GM19240 (cell line): ENCODE measurements around the gene SIL1.
"Not testable (repeated sequence)": the region's sequence is repeated elsewhere in the genome, so short reads cannot be mapped to it uniquely, and the experiment has no call there.

ENCODE experiments used
- DNase-seq: peaks from one replicate; pipeline ENCODE4 v3.0.0; 2011; ENCODE audit warnings: low spot score; ENCODE audit not compliant: insufficient read length

Gene SIL1

GRCh38 chr5:139037732-139038131, 160.4 kb downstream of the SIL1 start:
- DNase-seq: no peak

DNA sequence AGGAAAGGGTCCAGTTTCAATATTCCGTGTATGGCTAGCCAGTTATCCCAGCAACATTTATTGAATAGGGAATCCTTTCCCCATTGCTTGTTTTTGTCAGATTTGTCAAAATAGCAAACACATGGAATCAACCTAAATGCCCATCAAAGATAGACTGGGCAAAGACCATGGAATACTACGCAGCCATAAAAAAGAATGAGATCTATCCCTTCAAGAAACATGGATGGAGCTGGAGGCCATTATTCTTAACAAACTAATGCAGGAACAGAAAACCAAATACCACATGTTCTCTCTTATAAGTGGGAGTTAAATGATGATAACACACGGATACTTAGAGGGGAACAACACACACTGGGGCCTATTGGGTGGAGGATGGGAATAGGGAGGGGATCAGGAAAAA, 161.8 kb downstream of the SIL1 start:
- not testable (repeated sequence) for DNase-seq

DNA sequence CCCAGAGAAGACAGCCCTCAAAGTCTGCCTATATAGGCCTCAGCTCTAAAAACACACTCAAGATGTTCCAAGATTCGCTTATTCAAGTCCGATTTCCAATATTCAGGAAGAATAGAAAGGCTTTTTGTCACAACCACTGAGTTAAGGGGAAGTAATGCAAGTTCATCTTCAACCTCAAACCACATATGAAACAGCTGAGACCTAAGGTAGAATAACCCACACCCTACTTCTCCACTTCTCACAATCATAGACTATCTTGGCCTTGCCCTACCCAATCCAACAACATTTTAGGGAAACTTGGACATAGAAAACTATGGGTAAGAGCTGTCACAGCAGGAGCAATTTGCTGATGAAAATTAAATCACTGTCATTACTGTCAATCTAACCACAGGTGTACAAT, 171.0 kb downstream of the SIL1 start:
- DNase-seq: no peak

DNA sequence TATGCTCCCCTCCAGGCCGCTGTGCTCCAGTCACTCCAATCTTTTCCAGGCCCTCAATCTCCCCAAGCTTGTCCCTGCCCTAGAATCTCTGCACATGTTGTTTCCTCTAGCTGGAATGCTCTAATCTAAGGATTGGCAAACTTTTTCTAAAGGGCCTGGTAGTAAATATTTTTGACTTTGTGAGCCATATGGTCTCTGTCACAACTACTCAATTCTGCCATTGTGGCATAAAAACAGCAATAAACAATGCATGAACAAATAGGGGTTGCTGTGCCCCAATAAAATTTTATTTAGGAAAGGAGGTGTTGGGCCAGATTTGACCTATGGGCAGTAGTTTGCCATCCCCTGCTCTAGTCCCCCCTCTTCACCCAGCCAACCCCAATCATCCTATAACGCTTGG, 172.5 kb downstream of the SIL1 start:
- no peak for DNase-seq

DNA sequence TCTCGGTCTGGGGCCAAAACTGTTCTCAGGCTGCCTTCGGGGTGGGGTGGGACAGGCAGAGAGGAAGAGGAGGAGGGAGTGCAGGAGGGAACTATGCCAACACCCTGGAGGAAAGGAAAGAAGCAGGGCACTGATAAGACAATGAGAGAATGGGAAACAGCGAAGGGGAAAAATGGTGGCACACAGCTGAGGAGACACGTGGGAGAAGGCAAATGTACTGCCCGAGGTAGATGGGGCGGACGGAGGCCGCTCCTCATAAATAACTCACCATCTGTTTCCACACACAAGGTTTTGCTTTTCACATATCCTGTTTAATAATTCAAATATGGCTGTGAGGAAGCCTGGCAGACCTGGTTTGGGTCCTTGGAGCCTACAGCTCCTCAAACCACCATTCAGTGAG, 174.9 kb downstream of the SIL1 start:
- DNase-seq: no peak

DNA sequence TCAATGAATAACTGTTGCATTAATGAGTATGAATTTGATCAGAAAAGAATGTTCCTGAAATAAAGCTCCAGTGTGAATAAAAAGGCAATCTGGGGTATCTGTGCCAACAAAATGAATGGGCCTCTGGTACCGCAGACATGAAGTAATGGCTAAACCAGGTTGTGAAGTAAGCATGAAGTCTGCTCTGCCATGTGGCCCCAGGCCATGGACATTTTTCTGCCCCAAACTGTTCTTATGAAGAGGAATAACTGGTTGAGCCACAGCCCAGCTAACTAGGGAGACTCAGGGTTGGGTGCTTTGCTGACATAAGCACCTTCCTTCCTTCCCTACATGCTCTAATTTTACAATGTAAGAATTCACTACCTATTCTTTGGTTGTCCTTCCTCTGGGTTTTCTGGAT, 175.6 kb downstream of the SIL1 start:
- DNase-seq: no peak

DNA sequence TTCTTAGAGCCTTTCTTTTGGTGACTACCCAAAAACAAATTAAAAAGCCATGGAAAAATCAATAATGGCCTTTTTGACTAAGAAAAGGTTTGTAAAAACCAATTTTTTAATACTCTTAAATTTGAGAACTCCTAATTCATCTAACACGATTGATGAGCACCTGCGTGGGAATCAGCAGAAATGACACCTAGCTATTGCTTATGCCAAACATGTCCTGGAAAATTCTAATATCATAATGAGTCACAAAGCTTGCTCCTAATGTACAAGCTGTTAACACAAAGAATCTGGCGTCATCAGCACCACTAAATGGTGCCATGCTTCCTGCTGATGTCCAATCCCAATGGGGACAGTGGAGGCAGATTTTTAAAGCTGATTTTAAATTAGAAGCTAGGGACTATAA, 176.8 kb downstream of the SIL1 start:
- no peak for DNase-seq

DNA sequence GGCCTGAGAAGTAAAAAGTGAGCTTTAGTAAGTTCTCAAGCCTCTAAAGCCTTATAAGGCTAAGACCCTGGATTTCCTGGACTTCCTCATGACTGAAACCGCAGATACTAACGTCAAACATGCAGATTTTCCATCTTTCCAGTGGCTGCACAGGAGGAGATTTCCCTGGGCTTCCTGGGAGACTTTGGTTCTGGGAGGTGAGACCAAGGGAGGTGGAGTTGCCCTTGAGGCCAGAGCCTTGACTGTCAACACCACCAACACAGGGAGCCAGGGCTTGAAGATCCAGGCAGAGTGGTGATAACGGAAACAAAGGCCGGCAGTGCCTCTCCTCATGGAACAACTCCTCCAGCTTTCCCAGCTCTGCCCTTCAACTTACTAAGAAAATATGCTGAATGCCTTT, 178.3 kb downstream of the SIL1 start:
- no peak for DNase-seq

DNA sequence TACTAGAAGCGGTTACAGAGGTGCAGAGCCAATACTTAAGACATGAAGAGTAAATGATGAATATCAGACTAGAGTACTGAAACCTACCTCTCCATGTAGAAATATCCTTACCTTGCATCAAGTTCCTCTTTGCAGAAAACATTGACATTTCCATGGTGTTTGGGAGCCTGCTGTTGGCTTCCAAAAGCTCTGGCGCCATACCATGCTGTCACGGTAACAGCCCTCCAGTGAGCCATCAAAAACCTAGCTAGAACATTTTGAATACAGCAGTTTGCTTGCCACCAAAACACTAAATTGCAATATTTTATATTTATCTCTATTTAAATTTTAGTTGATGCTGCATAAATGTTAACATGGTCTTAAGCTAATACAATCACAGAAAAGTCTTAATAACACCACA, 179.0 kb downstream of the SIL1 start:
- DNase-seq: no peak

- DNase-seq: no peak
Observed at GRCh38 chr5:139017624-139018023, 180.5 kb downstream of the SIL1 start.

DNA sequence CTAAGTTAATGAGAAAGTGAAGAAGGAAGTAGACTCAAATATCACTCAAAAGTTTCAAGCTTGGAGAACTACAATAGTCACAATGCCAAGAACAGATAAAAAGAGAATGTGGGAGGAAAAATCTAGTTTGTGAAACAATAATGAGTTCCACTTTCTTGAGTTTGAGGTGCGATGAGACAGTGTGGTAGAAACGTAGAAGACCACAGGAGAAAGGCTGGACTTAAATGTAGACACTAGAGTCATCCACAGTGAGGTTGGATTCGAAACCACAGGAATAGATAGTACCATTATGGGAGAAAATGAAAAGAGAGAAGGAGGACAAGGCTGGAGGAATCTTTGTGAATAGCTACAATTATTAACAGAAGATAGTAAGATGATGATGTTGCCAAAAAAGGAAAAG, 182.0 kb downstream of the SIL1 start:
- DNase-seq: no peak

DNA sequence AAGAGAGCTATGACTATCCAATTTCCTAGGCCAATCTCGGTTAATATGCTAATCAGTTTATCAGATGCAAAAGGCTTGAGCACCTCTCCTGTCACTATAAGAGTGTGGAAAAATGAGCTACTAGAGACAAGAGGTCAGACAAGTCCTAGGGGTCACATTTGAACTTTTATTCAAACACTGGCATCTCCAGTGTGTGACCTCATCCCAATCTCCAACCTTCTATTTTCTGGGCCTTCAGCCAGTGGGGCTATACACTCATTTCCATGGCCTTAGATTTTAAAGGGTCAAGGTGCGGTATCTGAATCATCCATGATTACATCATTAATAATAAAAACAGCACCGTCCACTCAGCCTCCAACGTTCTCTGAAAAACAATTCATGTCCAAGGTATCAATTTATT, 183.4 kb downstream of the SIL1 start:
- DNase-seq: no peak

- DNase-seq: no peak
Observed at GRCh38 chr5:139012176-139012575, 186.0 kb downstream of the SIL1 start.

DNA sequence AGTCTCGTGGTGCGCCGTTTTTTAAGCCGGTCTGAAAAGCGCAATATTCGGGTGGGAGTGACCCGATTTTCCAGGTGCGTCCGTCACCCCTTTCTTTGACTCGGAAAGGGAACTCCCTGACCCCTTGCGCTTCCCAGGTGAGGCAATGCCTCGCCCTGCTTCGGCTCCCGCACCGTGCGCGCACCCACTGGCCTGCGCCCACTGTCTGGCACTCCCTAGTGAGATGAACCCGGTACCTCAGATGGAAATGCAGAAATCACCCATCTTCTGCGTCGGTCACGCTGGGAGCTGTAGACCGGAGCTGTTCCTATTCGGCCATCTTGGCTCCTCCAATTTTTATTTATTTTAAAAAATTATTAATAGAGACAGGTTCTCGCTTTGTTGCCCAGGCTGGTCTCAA, 187.0 kb downstream of the SIL1 start:
- not testable (repeated sequence) for DNase-seq

- DNase-seq: no peak
Observed at GRCh38 chr5:139004374-139005307, 193.5 kb downstream of the SIL1 start.

GRCh38 chr5:138999674-139000073, 198.5 kb downstream of the SIL1 start:
- DNase-seq: no peak

DNA sequence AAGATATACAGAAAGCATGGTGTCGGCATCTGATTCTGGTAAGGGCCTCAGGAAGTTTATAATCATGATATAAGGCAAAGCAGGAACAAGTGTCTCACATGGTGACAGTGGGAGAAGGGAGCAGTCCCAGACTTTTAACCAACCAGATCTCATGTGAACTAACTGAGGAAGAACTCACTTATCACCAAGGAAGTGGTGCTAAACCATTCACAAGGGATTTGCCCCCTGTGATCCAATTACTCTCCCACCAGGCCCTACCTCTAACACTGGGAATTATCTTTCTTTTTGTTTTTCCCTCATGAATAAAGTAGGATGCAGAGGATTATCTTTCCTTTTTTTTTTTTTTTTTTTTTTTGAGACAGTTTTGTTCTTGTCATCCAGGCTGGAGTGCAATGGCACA, 199.6 kb downstream of the SIL1 start:
- DNase-seq: no peak

GRCh38 chr5:138996120-138996519, 202.0 kb downstream of the SIL1 start:
- no peak for DNase-seq

GRCh38 chr5:138990986-138991590, 207.1 kb downstream of the SIL1 start:
- no peak for DNase-seq

DNA sequence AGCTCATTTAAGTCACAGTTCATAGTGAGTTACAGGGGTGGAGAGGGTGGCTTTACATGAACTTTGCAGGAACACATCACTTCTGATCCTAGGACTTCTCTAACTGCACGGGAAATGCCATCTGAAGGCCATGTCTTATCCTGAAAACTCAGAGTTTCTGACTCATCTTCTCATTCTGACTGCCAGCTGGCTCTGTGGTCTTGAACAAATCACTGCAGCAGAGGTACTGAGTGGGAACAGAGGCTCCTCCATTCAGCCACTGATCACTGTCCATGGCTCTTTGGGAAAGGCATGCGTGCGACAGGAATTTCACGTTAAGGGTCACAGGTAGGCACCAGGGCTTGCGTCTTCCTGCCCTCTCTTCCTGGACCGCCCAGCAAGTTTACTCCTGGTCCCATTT, 208.4 kb downstream of the SIL1 start:
- no peak for DNase-seq

DNA sequence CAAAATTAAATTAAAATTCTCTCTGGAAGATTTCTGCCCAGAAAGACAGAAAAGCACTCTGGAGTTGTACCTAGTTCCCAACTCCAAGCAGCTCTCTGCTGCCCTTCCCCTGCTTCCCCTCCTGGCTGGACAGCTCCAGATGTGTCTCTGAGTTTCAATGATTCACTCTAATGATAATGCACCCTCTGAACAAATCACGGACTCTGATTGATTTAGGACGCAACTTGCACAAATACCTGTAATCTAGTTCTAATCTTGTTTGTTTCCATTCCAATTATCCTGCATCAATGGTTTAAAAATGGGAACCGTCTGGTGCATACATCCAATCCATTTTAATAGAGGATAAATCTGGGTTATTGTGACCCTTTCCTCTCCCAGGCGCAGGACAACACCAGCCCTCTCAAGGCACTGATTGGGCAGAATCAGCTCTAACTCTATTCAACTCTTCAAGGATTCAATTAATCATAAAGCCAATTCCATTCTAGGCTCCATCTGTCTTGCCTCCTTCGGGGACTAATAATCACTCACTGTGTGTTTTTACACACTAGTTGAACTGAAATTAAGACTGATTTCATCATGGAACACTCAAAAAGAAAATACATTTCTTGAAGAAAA, 211.9 kb downstream of the SIL1 start:
- DNase-seq: no peak

DNA sequence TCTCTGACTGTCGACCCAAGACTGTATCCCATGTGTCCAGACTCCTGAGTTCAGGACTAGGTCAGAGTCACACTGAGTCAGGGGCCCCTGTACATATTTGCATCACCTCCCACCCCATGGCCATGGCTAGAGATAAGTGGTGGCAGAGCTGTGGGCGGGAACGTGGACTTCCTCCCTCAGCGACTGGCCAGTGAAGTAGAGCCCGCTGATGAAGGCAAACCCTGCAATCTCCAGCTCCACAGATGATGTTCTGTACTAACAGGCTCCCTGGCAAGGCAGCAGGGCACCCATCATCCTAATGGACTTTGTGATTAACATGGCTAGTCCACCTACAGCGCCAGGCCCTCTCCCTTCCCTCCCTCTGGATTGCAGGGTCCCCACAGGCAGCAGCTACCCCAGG, 212.5 kb downstream of the SIL1 start:
- DNase-seq: no peak

DNA sequence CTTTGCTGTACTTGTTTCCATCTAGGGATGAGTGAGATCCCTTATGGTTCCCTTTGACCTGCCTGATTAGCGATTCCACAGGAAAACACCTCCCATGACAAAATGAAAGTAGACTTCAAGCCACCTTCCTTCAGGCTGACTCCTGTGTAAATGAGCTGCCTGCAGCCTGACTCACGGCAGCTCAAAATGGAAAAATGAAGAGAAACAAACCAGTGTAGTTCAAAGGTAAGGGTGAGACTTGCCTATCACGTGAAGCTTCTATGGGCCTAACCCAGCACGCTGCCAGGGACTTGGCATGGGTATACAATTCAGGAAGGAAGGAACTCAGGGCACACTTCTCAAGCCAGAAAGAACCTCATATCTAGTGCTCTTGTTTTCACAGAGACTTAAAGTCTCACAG, 212.9 kb downstream of the SIL1 start:
- no peak for DNase-seq
